GM19239 (cell line): ENCODE data around the gene CSPG4.
A peak's percentile ranks its signal among the peaks of the same experiment; 100 is the strongest.
"Not testable (repeated sequence)": the region's sequence is repeated elsewhere in the genome, so short reads cannot be mapped to it uniquely, and the experiment has no call there.

Experiments used
- DNase-seq: peaks from one replicate; pipeline ENCODE4 v3.0.0; 2011; ENCODE audit warnings: low spot score; ENCODE audit not compliant: insufficient read length
- FAIRE-seq: peaks from 2 replicates; lab custom pipeline; 2011; peaks lifted over from hg19 to GRCh38; lab: Jason Lieb, UNC

The CSPG4 gene

GRCh38 chr15:75712668-75713337 is at the start of gene CSPG4:
TSS of gene CSPG4 (minus strand) at chr15:75712848. CDS start at chr15:75712755, 93 bp downstream.
- no peak for DNase-seq
- FAIRE-seq: no peak

GRCh38 chr15:75762357-75762718 is 49.7 kb upstream of the CSPG4 start:
- DNase-seq, FAIRE-seq: not testable (repeated sequence)

GRCh38 chr15:75761446-75762356 is 49.1 kb upstream of the CSPG4 start:
- FAIRE-seq: no peak
- no peak for DNase-seq

GRCh38 chr15:75760704-75761435 is 48.2 kb upstream of the CSPG4 start:
- FAIRE-seq (no peak), DNase-seq (no peak)

- FAIRE-seq, DNase-seq: not testable (repeated sequence)
These were observed 47.5 kb upstream of the CSPG4 start for GRCh38 chr15:75760131-75760520.

- DNase-seq (no peak), FAIRE-seq (peak; percentile 4)
These were observed 46.9 kb upstream of the CSPG4 start for GRCh38 chr15:75759416-75760130.

GRCh38 chr15:75758071-75758872 is 45.6 kb upstream of the CSPG4 start:
- DNase-seq (peak; percentile 84), FAIRE-seq (peak; percentile 81)

GRCh38 chr15:75754871-75755270 is 42.2 kb upstream of the CSPG4 start:
- DNase-seq, FAIRE-seq: not testable (repeated sequence)

- FAIRE-seq (no peak), DNase-seq (no peak)
These were observed 40.5 kb upstream of the CSPG4 start for GRCh38 chr15:75753145-75753544.

- no peak for DNase-seq
- FAIRE-seq: no peak
These were observed 39.2 kb upstream of the CSPG4 start for GRCh38 chr15:75751891-75752290.

- no peak for FAIRE-seq
These were observed 38.6 kb upstream of the CSPG4 start for GRCh38 chr15:75751116-75751875.

GRCh38 chr15:75750261-75751050 is 37.8 kb upstream of the CSPG4 start:
- DNase-seq: no peak
- no peak for FAIRE-seq

More at GRCh38 chr15:75751116-75751875, 38.6 kb upstream of the CSPG4 start:
- no peak for DNase-seq

- FAIRE-seq: no peak
These were observed 37.2 kb upstream of the CSPG4 start for GRCh38 chr15:75749820-75750219.

GRCh38 chr15:75748882-75749281 is 36.2 kb upstream of the CSPG4 start:
- FAIRE-seq: peak; percentile 68
- not testable (repeated sequence) for DNase-seq

More at GRCh38 chr15:75749820-75750219, 37.2 kb upstream of the CSPG4 start:
- no peak for DNase-seq

GRCh38 chr15:75747121-75747520 is 34.5 kb upstream of the CSPG4 start:
- not testable (repeated sequence) for FAIRE-seq, DNase-seq

GRCh38 chr15:75745305-75745704 is 32.7 kb upstream of the CSPG4 start:
- DNase-seq (no peak), FAIRE-seq (no peak)

- not testable (repeated sequence) for FAIRE-seq, DNase-seq
These were observed 29.7 kb upstream of the CSPG4 start for GRCh38 chr15:75742346-75742745.

- DNase-seq: no peak
- no peak for FAIRE-seq
These were observed 27.1 kb upstream of the CSPG4 start for GRCh38 chr15:75739791-75740190.
